SK-N-MC (cell line): Measurements from ENCODE around the gene CALML3.

ENCODE experiments used
- DNase-seq: peaks from one replicate; pipeline ENCODE4 v3.0.0-alpha.2; 2011; ENCODE audit warnings: low read depth, low spot score
- H3K27ac ChIP-seq: fragments of 200-600 bp; sonication (generic); 2 replicates; pipeline ENCODE4 v1.5.1; 2016; ENCODE audit warnings: mixed run types
- H3K36me3 ChIP-seq: fragments of 200-600 bp; sonication (generic); 2 replicates; pipeline ENCODE4 v1.6.1; 2017; ENCODE audit warnings: antibody characterized with exemption, low read length, mixed read lengths; ENCODE audit not compliant: insufficient read depth
- H3K4me3 ChIP-seq: fragments of 200-600 bp; sonication (generic); 2 replicates; pipeline ENCODE4 v1.5.1; 2016
- H3K9ac ChIP-seq: fragments of 200-600 bp; sonication (generic); 2 replicates; pipeline ENCODE4 v1.8.0; 2017; ENCODE audit warnings: mixed run types, mixed read lengths; ENCODE audit not compliant: insufficient read length
- H3K9me3 ChIP-seq: fragments of 200-600 bp; sonication (generic); 2 replicates; pipeline ENCODE4 v1.6.1; 2017; ENCODE audit warnings: low read depth, mild to moderate bottlenecking, antibody characterized with exemption, low read length, moderate library complexity, mixed read lengths
- EZH2 ChIP-seq: fragments of 200-600 bp; sonication (generic); IDR thresholded peaks from one replicate; pipeline ENCODE4 v1.6.1; 2017; ENCODE audit warnings: antibody characterized with exemption
- FOXP2 ChIP-seq: optimal IDR thresholded peaks from 2 replicates; pipeline ENCODE3; 2011; ENCODE audit warnings: mild to moderate bottlenecking, moderate library complexity; ENCODE audit not compliant: insufficient read depth; ENCODE audit errors: extremely low read length, control extremely low read depth
- POLR2AphosphoS5 ChIP-seq: IDR thresholded peaks from 2 replicates; pipeline ENCODE4 v1.6.1; 2012; ENCODE audit warnings: mild to moderate bottlenecking, low read depth, low read length, borderline replicate concordance

CALML3 gene

DNA sequence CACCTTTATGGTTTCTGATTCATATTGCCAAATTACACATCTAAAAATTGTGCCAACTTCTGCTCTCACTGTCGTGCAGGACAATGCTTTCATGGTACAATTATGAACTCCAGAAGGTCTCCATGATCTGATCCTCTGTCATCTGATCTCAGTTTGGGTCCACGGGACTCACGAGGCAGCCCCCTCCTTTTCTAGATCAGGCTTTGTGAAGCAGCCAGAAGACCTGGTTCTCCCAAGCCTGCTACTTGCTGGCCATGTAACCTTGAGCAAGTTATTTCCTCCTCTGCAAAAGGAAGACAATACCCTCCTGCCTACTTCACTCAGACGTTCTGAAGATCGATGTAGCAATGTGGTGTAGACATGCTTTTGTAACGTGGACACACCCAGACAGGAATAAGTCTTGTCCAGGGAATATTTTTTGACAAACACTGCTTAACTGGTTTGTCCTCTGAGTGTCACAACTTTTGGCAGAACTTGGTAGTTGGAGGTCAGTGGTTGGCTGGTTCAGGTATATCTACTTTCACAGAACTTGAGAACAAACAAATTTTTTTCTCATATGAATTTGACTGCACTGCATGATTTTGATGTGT, 19.6 kb downstream of the CALML3 start:
- no peaks in the 10 kb centered on the region for H3K36me3 ChIP-seq
- DNase-seq: no peak

DNA sequence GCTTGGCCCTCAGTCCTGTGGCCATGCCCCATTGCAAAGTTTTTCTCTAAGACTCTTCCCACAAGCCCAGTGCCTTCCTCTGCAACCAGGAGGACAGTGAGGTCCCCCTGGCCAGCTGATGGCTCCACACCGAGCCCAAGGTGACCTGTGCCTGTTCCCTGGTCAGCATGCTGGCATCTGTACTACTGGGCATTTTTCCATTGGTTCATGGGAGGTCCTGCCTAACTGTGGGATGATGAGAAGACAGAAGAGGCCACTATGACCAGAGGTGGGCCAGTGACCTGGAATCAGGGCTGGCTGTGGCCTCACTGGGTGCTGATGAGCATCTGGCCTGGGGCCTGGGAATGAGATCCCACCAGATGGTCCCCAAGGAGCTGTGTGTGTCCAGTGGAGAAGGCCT, 20.2 kb downstream of the CALML3 start:
- Histone ChIP-seq H3K9ac (no peak overlapping the region), H3K9me3 (no peaks in the 10 kb centered on the region), H3K27ac (no peak overlapping the region)

More for the DNA sequence above, 19.6 kb downstream of the CALML3 start:
- TF ChIP-seq POLR2AphosphoS5 (no peak), EZH2 (no peak), FOXP2 (no peak)
- no peaks in the 10 kb centered on the region for H3K9me3 ChIP-seq
- no peak overlapping the region for H3K4me3 ChIP-seq
- H3K27ac ChIP-seq: no peak overlapping the region
- H3K9ac ChIP-seq: no peak overlapping the region

GRCh38 chr10:5545426-5545777, 20.6 kb downstream of the CALML3 start:
- H3K27ac ChIP-seq: no peak overlapping the region
- no peak for TF ChIP-seq EZH2
- no peak for TF ChIP-seq POLR2AphosphoS5
- TF ChIP-seq FOXP2: no peak
- no peak overlapping the region for H3K4me3 ChIP-seq
- H3K9ac ChIP-seq: no peak overlapping the region
- H3K36me3 ChIP-seq: no peaks in the 10 kb centered on the region
- H3K9me3 ChIP-seq: no peaks in the 10 kb centered on the region
- no peak for DNase-seq

More for the DNA sequence above, 20.2 kb downstream of the CALML3 start:
- TF ChIP-seq POLR2AphosphoS5: no peak
- TF ChIP-seq EZH2: no peak
- no peak for TF ChIP-seq FOXP2
- no peaks in the 10 kb centered on the region for H3K36me3 ChIP-seq
- DNase-seq: no peak
- H3K4me3 ChIP-seq: no peak overlapping the region

GRCh38 chr10:5545778-5546710, 21.3 kb downstream of the CALML3 start:
- Histone ChIP-seq H3K9ac (no peak overlapping the region), H3K36me3 (no peaks in the 10 kb centered on the region), H3K9me3 (no peaks in the 10 kb centered on the region), H3K27ac (no peak overlapping the region), H3K4me3 (no peak overlapping the region)
- TF ChIP-seq FOXP2 (no peak), POLR2AphosphoS5 (no peak), EZH2 (no peak)
- no peak for DNase-seq

- no peaks in the 10 kb centered on the region for H3K9me3 ChIP-seq
- H3K27ac ChIP-seq: no peak overlapping the region
- TF ChIP-seq POLR2AphosphoS5: no peak
- TF ChIP-seq FOXP2: no peak
- TF ChIP-seq EZH2: no peak
- H3K4me3 ChIP-seq: no peak overlapping the region
- H3K9ac ChIP-seq: no peak overlapping the region
- no peak for DNase-seq
- H3K36me3 ChIP-seq: no peaks in the 10 kb centered on the region
Observed at GRCh38 chr10:5546891-5547680, 22.3 kb downstream of the CALML3 start.

GRCh38 chr10:5547681-5547930, 22.8 kb downstream of the CALML3 start:
- no peaks in the 10 kb centered on the region for H3K36me3 ChIP-seq
- H3K9ac ChIP-seq: no peak overlapping the region
- H3K27ac ChIP-seq: no peak overlapping the region
- DNase-seq: no peak
- no peak overlapping the region for H3K4me3 ChIP-seq
- TF ChIP-seq EZH2 (no peak), FOXP2 (no peak), POLR2AphosphoS5 (no peak)
- H3K9me3 ChIP-seq: no peaks in the 10 kb centered on the region

DNA sequence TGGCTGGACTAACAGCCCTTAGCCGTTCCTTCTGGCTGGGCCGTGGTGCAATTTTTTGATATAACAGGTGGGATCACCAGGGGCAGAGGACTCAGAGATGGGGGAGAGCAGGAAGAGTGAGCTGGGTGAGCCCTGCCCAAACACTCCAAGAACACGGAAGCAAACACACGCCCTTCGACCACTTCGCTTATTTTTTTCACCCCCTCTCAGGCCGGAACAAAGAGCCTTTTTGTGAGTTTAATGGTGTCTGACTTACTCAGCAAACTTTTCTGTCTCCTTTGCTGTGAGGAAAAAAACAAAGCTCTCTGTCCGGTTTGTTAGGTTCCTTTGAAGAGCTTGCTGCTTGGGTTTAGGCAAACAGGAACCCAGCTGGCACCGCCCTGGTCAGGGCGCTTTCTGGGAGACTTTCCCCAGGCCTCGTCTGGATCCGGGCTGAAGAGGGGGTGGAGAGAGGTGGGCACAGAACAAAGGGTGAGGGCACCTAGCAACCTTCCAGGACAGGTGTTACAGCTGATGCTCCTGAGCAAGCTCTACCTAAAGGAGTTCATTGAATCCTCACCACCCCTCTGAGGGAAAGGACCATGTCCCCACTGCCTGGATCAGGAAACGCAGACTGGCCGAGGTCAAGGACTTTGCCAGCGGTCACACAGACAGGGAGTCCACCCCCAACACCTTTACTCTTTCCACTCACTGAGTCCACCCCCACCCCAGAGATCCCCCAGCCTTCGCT, 23.3 kb downstream of the CALML3 start:
- no peak for DNase-seq
- no peak overlapping the region for H3K4me3 ChIP-seq
- H3K27ac ChIP-seq: no peak overlapping the region
- H3K36me3 ChIP-seq: no peaks in the 10 kb centered on the region
- TF ChIP-seq EZH2: no peak
- TF ChIP-seq FOXP2: no peak
- no peak for TF ChIP-seq POLR2AphosphoS5
- H3K9me3 ChIP-seq: no peaks in the 10 kb centered on the region
- H3K9ac ChIP-seq: no peak overlapping the region
